SHP77 (cell line): Measurements from ENCODE around the gene CDH8.
"Not testable (repeated sequence)": the region's sequence is repeated elsewhere in the genome, so short reads cannot be mapped to it uniquely, and the experiment has no call there.

ENCODE experiments used
- DNase-seq, 2 experiments: peaks; one replicate each; lab custom pipeline; 2025; lab: John Stamatoyannopoulos, UW

CDH8 gene

DNA sequence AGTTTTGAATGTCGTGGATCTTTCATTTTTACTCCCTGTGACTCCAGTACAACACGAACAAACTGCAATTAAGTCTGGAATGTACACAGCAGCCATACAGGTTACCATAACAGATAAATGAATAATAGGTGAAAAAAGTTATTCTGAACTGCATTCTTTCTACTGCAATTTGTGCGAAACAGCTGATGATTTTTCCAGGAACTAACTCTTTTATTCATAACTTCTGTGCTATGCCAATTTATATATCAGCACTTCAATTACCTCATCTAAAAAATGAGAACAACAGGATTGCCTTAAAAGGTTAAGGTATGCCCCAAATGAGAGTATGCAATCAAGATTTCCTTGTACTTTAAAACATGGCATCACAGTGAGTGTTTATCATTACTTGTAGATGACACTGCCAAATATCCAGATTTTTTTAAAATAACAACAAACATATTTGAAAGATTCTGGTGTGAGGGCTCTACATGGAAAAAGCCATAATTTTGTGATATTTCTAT, 238.9 kb downstream of the CDH8 start:
- no peak for DNase-seq

- DNase-seq: no peak
These were observed 243.9 kb downstream of the CDH8 start for GRCh38 chr16:61792194-61792909.

GRCh38 chr16:61791464-61791863, 244.8 kb downstream of the CDH8 start:
- DNase-seq: no peak

DNA sequence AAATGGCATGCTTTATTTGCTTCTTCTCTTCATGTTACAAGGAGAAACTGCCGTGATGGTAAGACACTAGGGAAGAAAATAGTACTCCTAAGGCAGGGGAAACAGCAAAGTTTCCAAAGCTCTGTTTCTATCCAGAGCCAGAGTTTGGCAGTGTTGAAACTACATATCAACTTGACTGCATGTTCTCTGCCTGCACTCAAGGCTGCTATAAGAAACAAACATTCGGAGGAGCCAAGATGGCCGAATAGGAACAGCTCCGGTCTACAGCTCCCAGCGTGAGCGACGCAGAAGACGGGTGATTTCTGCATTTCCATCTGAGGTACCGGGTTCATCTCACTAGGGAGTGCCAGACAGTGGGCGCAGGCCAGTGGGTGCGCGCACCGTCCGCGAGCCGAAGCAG, 254.4 kb downstream of the CDH8 start:
- not testable (repeated sequence) for DNase-seq

DNA sequence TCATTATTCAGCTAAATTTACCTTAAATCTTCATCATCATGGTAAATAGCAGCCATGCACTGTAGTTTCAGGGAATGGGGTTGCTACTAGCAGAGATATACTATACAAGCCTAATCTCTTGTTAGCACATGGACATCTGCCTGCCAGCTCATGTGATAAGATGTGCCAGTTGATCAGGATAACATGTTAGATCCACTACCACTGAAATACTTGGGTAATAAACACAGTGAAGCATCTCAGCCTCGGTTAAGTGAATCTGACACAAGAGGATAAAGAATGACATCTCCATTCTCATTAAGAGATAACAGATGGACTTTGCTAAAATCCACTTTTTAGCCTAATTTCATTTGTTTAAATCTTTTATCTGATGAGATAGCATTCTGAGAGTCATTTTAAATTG, 256.1 kb downstream of the CDH8 start:
- DNase-seq: no peak

- DNase-seq: no peak
These were observed 265.9 kb downstream of the CDH8 start for GRCh38 chr16:61770301-61770700.

- DNase-seq: no peak
These were observed 272.2 kb downstream of the CDH8 start for GRCh38 chr16:61763991-61764390.

GRCh38 chr16:61763013-61763412, 273.2 kb downstream of the CDH8 start:
- no peak for DNase-seq

DNA sequence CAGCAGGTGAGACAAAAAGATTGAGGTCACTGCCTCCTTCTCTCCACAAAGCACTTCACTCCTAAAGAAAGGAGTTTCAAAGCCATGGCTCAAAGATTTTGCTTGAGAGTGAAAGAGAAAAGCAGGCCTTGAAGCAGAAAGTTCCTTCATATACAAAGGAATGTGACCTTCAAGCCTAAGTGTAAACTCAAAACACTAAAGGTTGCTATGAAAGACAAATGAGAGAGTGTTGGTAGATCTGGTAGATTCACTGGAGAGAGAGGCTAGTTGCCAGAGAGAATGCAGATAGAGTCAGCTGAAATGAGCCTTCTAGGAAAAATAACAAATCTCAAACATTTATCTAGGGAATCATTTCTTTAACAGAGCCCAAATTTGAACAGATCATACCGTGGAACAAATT, 305.2 kb downstream of the CDH8 start:
- DNase-seq: no peak

DNA sequence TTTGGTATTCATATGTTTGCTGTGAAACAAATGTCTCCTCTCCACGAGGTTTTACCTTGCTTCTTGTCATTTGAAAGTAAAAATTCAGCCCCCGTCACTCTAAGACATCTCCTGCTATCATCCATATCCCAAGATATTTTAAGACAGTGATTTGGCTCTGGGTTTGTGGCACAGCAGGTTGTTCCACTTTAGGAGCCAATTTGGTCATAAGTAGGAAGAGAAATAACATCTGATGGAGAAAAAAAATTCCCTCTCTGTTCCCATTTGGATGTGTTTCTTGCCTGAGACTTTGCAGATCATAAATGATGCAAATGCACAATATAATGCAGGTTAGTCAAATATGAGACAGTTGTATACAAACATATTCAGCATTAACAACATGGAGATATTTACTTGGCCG, 309.5 kb downstream of the CDH8 start:
- DNase-seq: no peak

GRCh38 chr16:61726125-61726524, 310.1 kb downstream of the CDH8 start:
- no peak for DNase-seq

GRCh38 chr16:61721544-61721943, 314.7 kb downstream of the CDH8 start:
- no peak for DNase-seq

DNA sequence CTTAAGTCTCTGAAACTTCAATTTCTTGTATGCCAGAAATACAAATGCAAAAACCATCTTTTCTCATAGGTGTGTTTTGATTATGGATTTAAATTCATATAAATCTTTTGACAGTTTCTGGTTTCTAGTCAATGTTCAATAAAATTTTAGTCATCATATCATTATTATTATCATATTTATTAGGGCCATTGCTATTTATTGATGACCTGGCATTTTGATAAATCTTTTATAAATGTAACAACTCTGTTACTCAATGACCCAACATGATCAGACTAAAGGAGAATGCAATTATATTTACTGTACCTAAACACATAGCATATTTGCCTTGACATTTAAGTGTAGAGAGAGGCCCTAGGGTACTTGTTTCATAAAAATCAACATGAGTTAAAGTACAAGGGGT, 320.8 kb downstream of the CDH8 start:
- no peak for DNase-seq

DNA sequence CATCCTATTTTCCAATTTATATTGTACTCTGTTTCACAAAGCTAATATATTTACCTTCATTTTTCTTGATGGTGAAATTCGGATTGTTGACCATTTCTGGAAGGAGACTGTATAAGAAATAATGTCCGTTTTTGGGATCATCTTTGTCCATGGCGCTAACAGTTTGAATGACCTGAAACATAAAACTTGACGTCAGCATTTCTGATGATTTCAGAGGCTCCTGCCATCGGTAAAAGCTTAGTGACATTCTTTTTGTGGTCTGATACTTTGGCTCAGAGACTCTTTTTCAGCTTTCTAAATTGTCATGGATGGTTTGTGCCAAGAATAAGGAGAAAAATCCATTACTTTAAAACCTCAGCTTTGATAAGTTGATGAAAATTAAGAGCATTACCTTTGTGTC, 322.5 kb downstream of the CDH8 start:
- no peak for DNase-seq

GRCh38 chr16:61699640-61700039, 336.6 kb downstream of the CDH8 start:
- not testable (repeated sequence) for DNase-seq

DNA sequence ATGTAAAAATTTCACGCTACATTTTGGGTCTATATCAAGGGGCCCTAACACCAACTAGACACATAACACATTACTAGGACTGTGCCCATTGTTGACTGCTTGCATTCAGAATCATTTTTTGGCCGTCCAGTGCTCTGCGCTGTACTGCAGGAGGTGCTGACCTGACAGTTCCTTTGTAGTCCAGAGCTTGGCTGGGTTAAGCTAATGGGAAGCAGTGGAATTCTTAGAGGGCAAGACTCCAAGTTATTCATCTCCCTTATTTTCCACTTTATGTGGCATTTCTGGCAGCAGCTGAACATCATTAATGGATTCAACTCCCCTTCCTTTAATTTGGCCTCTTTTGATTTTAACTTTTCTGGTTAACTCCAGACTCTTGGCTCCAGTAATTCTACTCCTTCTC, 351.7 kb downstream of the CDH8 start:
- no peak for DNase-seq

- DNase-seq: no peak
These were observed 354.6 kb downstream of the CDH8 start for GRCh38 chr16:61681673-61682072.

DNA sequence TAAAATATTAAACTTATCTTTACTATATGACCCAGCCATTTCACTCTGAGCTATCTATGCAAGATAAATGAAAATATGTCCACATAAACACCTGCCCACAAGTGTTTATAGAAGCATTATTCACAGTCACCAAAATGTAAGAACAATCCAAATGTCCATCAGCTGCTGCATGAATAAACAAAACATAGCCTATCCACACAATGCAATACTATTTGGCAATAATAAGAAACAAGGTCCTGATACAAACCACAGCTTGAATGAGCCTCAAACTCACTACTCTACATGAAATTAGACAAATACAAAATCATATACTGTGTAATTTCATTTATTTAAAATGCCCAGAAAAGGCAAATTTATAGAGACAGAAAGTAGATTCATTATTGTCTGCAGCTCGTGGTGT, 355.1 kb downstream of the CDH8 start:
- peak; percentile 3 to 34 for DNase-seq

DNA sequence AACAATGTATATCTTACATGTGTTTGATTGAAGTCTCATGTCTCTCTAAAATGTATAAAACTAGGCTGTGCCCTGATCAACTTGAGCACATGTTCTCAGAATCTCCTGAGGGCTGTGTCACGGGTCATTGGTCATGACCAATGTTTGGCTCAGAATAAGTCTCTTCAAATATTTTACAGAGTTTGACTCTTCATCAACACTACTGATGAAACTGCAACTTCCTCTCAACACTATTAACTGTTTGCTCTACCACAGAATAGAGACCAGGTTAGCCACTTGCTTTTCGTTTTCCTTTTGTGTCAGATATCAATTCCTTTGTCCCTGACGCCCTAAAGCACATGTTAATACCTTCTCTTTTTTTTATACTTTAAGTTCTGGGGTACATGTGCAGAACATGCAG, 358.1 kb downstream of the CDH8 start:
- DNase-seq: no peak

DNA sequence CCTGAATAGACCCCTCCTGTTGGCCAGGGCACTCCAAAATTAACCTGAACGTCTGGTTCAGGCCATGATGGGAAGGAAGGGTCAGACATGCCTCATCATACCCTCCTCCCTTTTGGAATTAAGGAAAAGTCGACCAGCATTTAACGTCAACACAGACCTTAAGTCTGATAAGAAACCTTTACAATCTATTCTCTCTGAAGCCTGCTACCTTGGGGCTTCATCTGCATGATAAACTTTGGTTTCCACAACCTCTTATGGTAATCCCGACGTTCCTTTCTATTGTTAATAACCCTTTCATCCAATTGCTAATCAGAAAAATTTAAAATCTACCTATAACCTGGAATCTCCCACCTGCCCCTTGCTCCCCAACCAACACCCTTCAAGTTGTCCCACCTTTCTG, 358.5 kb downstream of the CDH8 start:
- no peak for DNase-seq

- DNase-seq: no peak
These were observed 359.5 kb downstream of the CDH8 start for GRCh38 chr16:61676740-61677139.

- DNase-seq: no peak
These were observed 365.1 kb downstream of the CDH8 start for GRCh38 chr16:61671161-61671560.

DNA sequence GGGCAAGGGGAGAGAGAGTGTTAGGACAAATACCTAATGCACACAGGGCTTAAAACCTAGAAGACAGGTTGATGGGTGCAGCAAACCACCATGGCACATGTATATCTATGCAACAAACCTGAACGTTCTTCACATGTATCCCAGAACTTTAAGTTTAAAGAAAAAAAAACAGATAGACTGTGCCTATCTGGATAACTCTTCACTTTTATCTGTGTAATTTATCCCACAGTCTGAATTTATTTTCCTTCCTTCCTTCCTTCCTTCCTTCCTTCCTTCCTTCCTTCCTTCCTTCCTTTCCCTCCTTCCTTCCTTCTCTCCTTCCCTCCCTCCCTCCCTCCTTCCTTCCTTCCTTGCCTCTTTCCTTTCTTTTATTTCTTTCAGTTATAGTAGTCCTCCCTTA, 370.7 kb downstream of the CDH8 start:
- DNase-seq: no peak

DNA sequence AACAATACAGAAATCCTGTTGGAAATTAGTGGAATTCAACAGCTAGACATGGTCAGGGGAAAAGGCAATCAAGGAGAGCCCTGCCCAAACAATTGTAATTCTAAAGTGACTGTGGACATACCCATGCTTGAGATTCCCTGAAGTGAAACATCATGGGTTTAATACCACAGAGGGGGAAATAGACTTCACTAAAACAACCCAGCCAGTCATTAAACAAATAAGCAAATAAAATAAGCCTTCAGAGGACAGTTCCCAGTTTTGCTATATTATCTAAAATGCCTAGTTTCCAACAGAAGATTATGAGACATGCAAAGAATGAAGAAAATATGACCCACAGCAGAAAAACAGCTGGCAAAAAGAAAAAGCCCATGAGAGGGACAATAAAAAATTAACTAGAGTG, 376.3 kb downstream of the CDH8 start:
- DNase-seq: no peak
